Keratinocyte (primary cell): ENCODE measurements around the gene ACACB. TPM values are rescaled to one million over a fixed set of nuclear protein-coding genes. Genes with fewer than 3 reads are reported as not detected.

ENCODE experiments used
- DNase-seq: peaks from one replicate; pipeline ENCODE4 v3.0.0-alpha.2; 2011; ENCODE audit warnings: low read depth, missing footprints, low spot score
- FAIRE-seq: peaks from 2 replicates; lab custom pipeline; 2011; peaks lifted over from hg19 to GRCh38; lab: Jason Lieb, UNC
- H2AFZ ChIP-seq: 2 replicates; pipeline ENCODE4 v1.6.0; 2012; ENCODE audit warnings: low read length, control low read depth, inconsistent platforms; ENCODE audit not compliant: control insufficient read depth
- H3K27ac ChIP-seq: 2 replicates; pipeline ENCODE4 v1.5.1; 2011; ENCODE audit warnings: low read length; ENCODE audit not compliant: control insufficient read depth, insufficient read depth
- H3K27me3 ChIP-seq: 3 replicates; pipeline ENCODE4 v1.6.0; 2011; ENCODE audit warnings: low read length; ENCODE audit not compliant: control insufficient read depth, insufficient read depth; ENCODE audit errors: extremely low read depth
- H3K36me3 ChIP-seq, 2 experiments: 2 replicates in 1 of 2; 3 replicates in 1 of 2; pipeline ENCODE4 v1.5.1; 2011; ENCODE audit warnings: low read length in 2 of 2, mild to moderate bottlenecking in 1 of 2; ENCODE audit not compliant: control insufficient read depth in 2 of 2, insufficient read depth in 2 of 2; ENCODE audit errors: extremely low read depth in 1 of 2
- H3K4me1 ChIP-seq: 3 replicates; pipeline ENCODE4 v1.5.1; 2011; ENCODE audit warnings: low read length; ENCODE audit not compliant: control insufficient read depth, insufficient read depth; ENCODE audit errors: extremely low read depth
- H3K4me2 ChIP-seq: 3 replicates; pipeline ENCODE4 v1.6.0; 2011; ENCODE audit warnings: low read depth, low read length; ENCODE audit not compliant: control insufficient read depth, insufficient read depth; ENCODE audit errors: extremely low read depth
- H3K4me3 ChIP-seq, 3 experiments: fragments of 200-600 bp in 1 of 3; sonication (generic) in 1 of 3; 2 replicates in 2 of 3; 3 replicates in 1 of 3; pipeline ENCODE4 v1.5.1; 2011 to 2016; ENCODE audit warnings: low read length in 3 of 3, mild to moderate bottlenecking in 3 of 3, control low read depth in 2 of 3, inconsistent platforms in 1 of 3, low read depth in 1 of 3, mixed read lengths in 1 of 3, mixed run types in 1 of 3, moderate library complexity in 1 of 3; ENCODE audit not compliant: control insufficient read depth in 2 of 3, insufficient read depth in 2 of 3; ENCODE audit errors: extremely low read depth in 1 of 3
- H3K79me2 ChIP-seq: 2 replicates; pipeline ENCODE4 v1.6.0; 2012; ENCODE audit warnings: low read length; ENCODE audit not compliant: control insufficient read depth, insufficient read depth
- H3K9ac ChIP-seq: 3 replicates; pipeline ENCODE4 v1.6.0; 2011; ENCODE audit warnings: low read length; ENCODE audit not compliant: control insufficient read depth, insufficient read depth; ENCODE audit errors: extremely low read depth
- H3K9me1 ChIP-seq: 3 replicates; pipeline ENCODE4 v1.6.0; 2011; ENCODE audit warnings: low read length; ENCODE audit not compliant: control insufficient read depth, insufficient read depth; ENCODE audit errors: extremely low read depth
- H3K9me3 ChIP-seq: 2 replicates; pipeline ENCODE4 v1.5.1; 2012; ENCODE audit warnings: low read depth, low read length; ENCODE audit not compliant: control insufficient read depth
- H4K20me1 ChIP-seq: 3 replicates; pipeline ENCODE4 v1.6.0; 2011; ENCODE audit warnings: low read length; ENCODE audit not compliant: control insufficient read depth, insufficient read depth; ENCODE audit errors: extremely low read depth
- CTCF ChIP-seq, 3 experiments: IDR thresholded peaks in 1 of 3; conservative IDR thresholded peaks in 1 of 3; optimal IDR thresholded peaks in 1 of 3; 2 replicates in 2 of 3; 3 replicates in 1 of 3; pipeline versions ENCODE3 to v1.5.1; 2011; ENCODE audit warnings: low read length in 3 of 3, mild to moderate bottlenecking in 3 of 3, moderate library complexity in 2 of 3, control low read depth in 1 of 3, inconsistent platforms in 1 of 3; ENCODE audit not compliant: insufficient read depth in 2 of 3; ENCODE audit errors: extremely low read depth in 1 of 3
- EZH2 ChIP-seq: IDR thresholded peaks from one replicate; pipeline ENCODE4 v1.6.1; 2012; ENCODE audit warnings: inconsistent platforms, mild to moderate bottlenecking, low read length, moderate library complexity
- dilution Hi-C: fragments of 300-500 bp; cut with MboI; formaldehyde crosslinking; loops from one replicate; pipeline ENCODE4 v1.7.0; 2020; ENCODE audit warnings: low sequenced_read_pairs; ENCODE audit not compliant: extremely low pct_ligation_motif_present
- polyA plus RNA-seq, 5 experiments: library from polyadenylated mRNA; depleted of rRNA in 3 of 5; stranded (reverse) in 3 of 5; stranded (forward) in 1 of 5; unstranded in 1 of 5; fragments of >200 nt; gene quantifications; 1 replicate in 1 of 5; 2 replicates in 3 of 5; 3 replicates in 1 of 5; pipeline versions ENCODE4 v1.2.1 to v1.2.3, GENCODE V29; 2011 to 2012; ENCODE audit warnings: missing spikeins in 2 of 5, low read depth in 1 of 5, low replicate concordance in 1 of 5

ACACB gene
- polyA plus RNA-seq, 1 donor (not counting 4 experiments of a cell fraction or from before 2014, with no cell fraction given) = 1.3 TPM

DNA sequence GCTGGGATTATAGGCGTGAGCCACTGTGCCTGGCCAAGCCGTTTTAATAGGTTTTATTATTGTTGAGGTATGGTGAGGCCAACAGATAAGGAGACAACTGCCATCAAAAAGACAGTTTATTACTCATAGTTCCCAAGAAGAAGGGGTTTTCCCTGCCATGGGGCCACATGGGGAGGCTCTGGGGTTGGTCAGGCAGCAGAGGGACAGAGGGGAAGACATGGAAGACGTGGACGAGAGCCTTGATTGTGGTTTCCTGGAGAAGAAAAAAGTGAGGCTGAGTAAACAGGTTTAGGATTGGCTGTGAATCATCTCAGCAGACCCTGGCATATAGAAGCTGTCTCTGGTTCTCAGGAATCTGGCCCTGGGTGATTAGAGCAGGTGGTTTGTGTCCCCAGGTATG, 122.8 kb downstream of the ACACB start:
- Histone ChIP-seq H3K9ac (no peak overlapping the region), H3K4me1 (no peaks in the 10 kb centered on the region), H3K36me3 (no peaks in the 10 kb centered on the region), H3K27me3 (no peaks in the 10 kb centered on the region), H3K27ac (no peak overlapping the region), H3K79me2 (no peaks in the 10 kb centered on the region), H2AFZ (no peak overlapping the region), H3K4me3 (no peak overlapping the region), H3K9me1 (no peaks in the 10 kb centered on the region), H3K4me2 (no peak overlapping the region), H3K9me3 (no peaks in the 10 kb centered on the region), H4K20me1 (no peaks in the 10 kb centered on the region)
- FAIRE-seq = no peak
- TF ChIP-seq CTCF (optimal IDR thresholded peaks at IDR 0.05 in 1 of 3, IDR thresholded peaks at IDR 0.05 in 1 of 3, conservative IDR thresholded peaks at IDR 0.05 in 1 of 3; ENCODE audit: extremely low read depth in 1 of 3, insufficient read depth in 2 of 3, low read length in 3 of 3) (no peak), EZH2 (no peak)
- no peak for DNase-seq
- dilution Hi-C loops = no loop called here

GRCh38 chr12:109239691-109240090, 123.3 kb downstream of the ACACB start:
- no peak for DNase-seq
- TF ChIP-seq CTCF (optimal IDR thresholded peaks at IDR 0.05 in 1 of 3, IDR thresholded peaks at IDR 0.05 in 1 of 3, conservative IDR thresholded peaks at IDR 0.05 in 1 of 3; ENCODE audit: extremely low read depth in 1 of 3, insufficient read depth in 2 of 3, low read length in 3 of 3) (no peak), EZH2 (no peak)
- Histone ChIP-seq H2AFZ (no peak overlapping the region), H4K20me1 (no peaks in the 10 kb centered on the region), H3K4me3 (no peak overlapping the region), H3K27ac (no peak overlapping the region), H3K9me1 (no peaks in the 10 kb centered on the region), H3K79me2 (no peaks in the 10 kb centered on the region), H3K9me3 (no peaks in the 10 kb centered on the region), H3K27me3 (no peaks in the 10 kb centered on the region), H3K9ac (no peak overlapping the region), H3K4me2 (no peak overlapping the region), H3K36me3 (no peaks in the 10 kb centered on the region), H3K4me1 (no peaks in the 10 kb centered on the region)
- no peak for FAIRE-seq
- dilution Hi-C loops = no loop called here
